GM06990 (cell line): ENCODE results near the gene ZNF184.

Source experiments
- DNase-seq: peaks from one replicate; pipeline ENCODE4 v3.0.0-alpha.2; 2011; ENCODE audit not compliant: insufficient read length; ENCODE audit errors: extremely low read depth
- H3K27me3 ChIP-seq: replicated peaks from 2 replicates; pipeline ENCODE4 v1.6.0; 2011; ENCODE audit warnings: low read length; ENCODE audit not compliant: control insufficient read depth, insufficient read depth
- H3K36me3 ChIP-seq: 2 replicates; pipeline ENCODE4 v1.5.1; 2011; ENCODE audit warnings: low read length; ENCODE audit not compliant: control insufficient read depth, insufficient read depth
- H3K4me3 ChIP-seq: replicated peaks from 2 replicates; pipeline ENCODE4 v1.5.1; 2011; ENCODE audit warnings: low read depth, mild to moderate bottlenecking, control low read depth, low read length
- CTCF ChIP-seq: IDR thresholded peaks from 2 replicates; pipeline ENCODE4 v1.5.1; 2011; ENCODE audit warnings: low read length, control low read depth, mild to moderate bottlenecking, inconsistent platforms; ENCODE audit not compliant: insufficient read depth, poor library complexity, severe bottlenecking

Gene ZNF184

GRCh38 chr6:27492631-27493190 lies 19.8 kb upstream of the ZNF184 start:
- H3K27me3 ChIP-seq: no peaks in the 10 kb centered on the region
- no peak overlapping the region for H3K4me3 ChIP-seq
- no peak for DNase-seq
- no peak for TF ChIP-seq CTCF
- no peaks in the 10 kb centered on the region for H3K36me3 ChIP-seq

GRCh38 chr6:27479319-27480182 lies 6.6 kb upstream of the ZNF184 start:
- TF ChIP-seq CTCF: no peak
- DNase-seq: peak; percentile 88
- H3K36me3 ChIP-seq: no peaks in the 10 kb centered on the region
- no peaks in the 10 kb centered on the region for H3K27me3 ChIP-seq
- peak overlapping the region; percentile 88 for H3K4me3 ChIP-seq

GRCh38 chr6:27478706-27479318 lies 5.9 kb upstream of the ZNF184 start:
- peak; percentile 74 for DNase-seq
- Histone ChIP-seq H3K27me3 (no peaks in the 10 kb centered on the region), H3K4me3 (peak overlapping the region; percentile 88), H3K36me3 (no peaks in the 10 kb centered on the region)
- no peak for TF ChIP-seq CTCF

GRCh38 chr6:27478141-27478705 lies 5.3 kb upstream of the ZNF184 start:
- H3K36me3 ChIP-seq: no peaks in the 10 kb centered on the region
- peak overlapping the region; percentile 88 for H3K4me3 ChIP-seq
- no peak for TF ChIP-seq CTCF
- DNase-seq: no peak
- no peaks in the 10 kb centered on the region for H3K27me3 ChIP-seq

GRCh38 chr6:27477318-27478013 lies 4.6 kb upstream of the ZNF184 start:
- Histone ChIP-seq H3K36me3 (no peaks in the 10 kb centered on the region), H3K4me3 (peak overlapping the region; percentile 88), H3K27me3 (no peaks in the 10 kb centered on the region)
- no peak for DNase-seq
- no peak for TF ChIP-seq CTCF
